Ishikawa (cell line): ENCODE data around the gene GOLGA2.

Experiments used
- CEBPB ChIP-seq: IDR thresholded peaks from 2 replicates; pipeline ENCODE4 v1.6.1; 2012
- CREB1 ChIP-seq: IDR thresholded peaks from 2 replicates; pipeline ENCODE4 v1.6.1; 2012; ENCODE audit warnings: low read depth
- EGR1 ChIP-seq: IDR thresholded peaks from 2 replicates; pipeline ENCODE4 v1.6.1; 2012
- EP300 ChIP-seq: IDR thresholded peaks from 2 replicates; pipeline ENCODE4 v1.6.1; 2012; ENCODE audit warnings: borderline replicate concordance
- FOXM1 ChIP-seq: IDR thresholded peaks from 2 replicates; pipeline ENCODE4 v1.6.1; 2012; ENCODE audit warnings: low read depth, borderline replicate concordance
- NFIC ChIP-seq: IDR thresholded peaks from 2 replicates; pipeline ENCODE4 v1.6.1; 2012
- RAD21 ChIP-seq: IDR thresholded peaks from 2 replicates; pipeline ENCODE4 v1.6.1; 2012; ENCODE audit warnings: low read depth
- TAF1 ChIP-seq: IDR thresholded peaks from 2 replicates; pipeline ENCODE4 v1.6.1; 2012; ENCODE audit warnings: low read depth, mild to moderate bottlenecking
- TCF12 ChIP-seq: IDR thresholded peaks from 2 replicates; pipeline ENCODE4 v1.6.1; 2012; ENCODE audit warnings: low read depth
- TEAD4 ChIP-seq: IDR thresholded peaks from 2 replicates; pipeline ENCODE4 v1.6.1; 2012
- YY1 ChIP-seq: IDR thresholded peaks from 2 replicates; pipeline ENCODE4 v1.6.1; 2012; ENCODE audit warnings: low read depth
- ZBTB7A ChIP-seq: IDR thresholded peaks from 2 replicates; pipeline ENCODE4 v1.6.1; 2012; ENCODE audit warnings: low read depth
- TF ChIP-seq, protein P1 (sequence below): IDR thresholded peaks from 2 replicates; pipeline ENCODE4 v1.6.1; 2012; ENCODE audit warnings: low read depth, mild to moderate bottlenecking
- TF ChIP-seq, protein P2 (sequence below): IDR thresholded peaks from 2 replicates; pipeline ENCODE4 v1.6.1; 2012
- TF ChIP-seq, protein P3 (sequence below): IDR thresholded peaks from 2 replicates; pipeline ENCODE4 v1.6.1; 2012

Gene GOLGA2

DNA sequence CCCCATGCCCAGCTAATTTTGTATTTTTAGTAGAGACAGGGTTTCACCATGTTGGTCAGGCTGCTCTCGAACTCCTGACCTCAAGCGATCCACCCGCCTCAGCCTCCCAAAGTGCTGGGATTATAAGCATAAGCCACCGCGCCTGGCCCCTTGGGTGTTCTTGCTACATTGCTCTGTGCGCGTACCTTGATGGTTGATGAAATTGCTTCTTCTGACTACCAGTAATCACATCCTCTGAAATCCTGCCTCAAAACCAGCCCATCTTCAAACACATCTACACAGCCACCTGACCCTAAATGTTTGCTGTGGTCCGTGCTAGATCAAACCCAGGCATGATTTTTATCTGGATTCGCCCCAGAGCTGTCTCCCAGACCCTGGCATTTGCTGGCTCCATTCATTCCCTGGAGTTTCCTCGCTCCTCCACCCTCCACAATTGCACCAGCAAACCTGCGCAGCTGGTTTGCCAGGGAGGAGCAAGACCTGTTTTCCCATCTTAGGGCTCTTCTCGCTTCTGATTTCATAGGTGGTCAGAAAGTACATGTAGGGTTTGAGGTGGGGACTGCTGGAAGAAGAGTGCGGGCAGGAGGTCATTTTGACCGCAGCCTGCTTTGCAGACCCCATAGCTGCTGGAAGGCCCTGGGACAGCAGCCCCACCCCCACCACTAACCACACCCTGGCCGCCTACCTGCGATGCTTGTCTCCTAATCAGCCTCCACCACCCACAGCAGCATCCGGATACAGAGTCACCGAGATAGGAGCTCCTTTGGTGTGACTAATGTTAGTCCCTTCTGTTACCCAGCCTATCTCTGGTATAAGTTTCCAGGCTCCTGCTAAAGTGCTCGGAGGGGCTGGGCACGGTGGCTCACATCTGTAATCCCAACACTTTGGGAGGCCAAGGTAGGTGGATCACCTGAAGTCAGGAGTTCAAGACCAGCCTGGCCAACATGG lies 23.0 kb upstream of the GOLGA2 start:
- TF ChIP-seq TAF1: no peak
- TF ChIP-seq YY1: no peak
- TF ChIP-seq TCF12: no peak
- no peak for TF ChIP-seq CEBPB
- no peak for TF ChIP-seq FOXM1
- TF ChIP-seq, protein P1, sequence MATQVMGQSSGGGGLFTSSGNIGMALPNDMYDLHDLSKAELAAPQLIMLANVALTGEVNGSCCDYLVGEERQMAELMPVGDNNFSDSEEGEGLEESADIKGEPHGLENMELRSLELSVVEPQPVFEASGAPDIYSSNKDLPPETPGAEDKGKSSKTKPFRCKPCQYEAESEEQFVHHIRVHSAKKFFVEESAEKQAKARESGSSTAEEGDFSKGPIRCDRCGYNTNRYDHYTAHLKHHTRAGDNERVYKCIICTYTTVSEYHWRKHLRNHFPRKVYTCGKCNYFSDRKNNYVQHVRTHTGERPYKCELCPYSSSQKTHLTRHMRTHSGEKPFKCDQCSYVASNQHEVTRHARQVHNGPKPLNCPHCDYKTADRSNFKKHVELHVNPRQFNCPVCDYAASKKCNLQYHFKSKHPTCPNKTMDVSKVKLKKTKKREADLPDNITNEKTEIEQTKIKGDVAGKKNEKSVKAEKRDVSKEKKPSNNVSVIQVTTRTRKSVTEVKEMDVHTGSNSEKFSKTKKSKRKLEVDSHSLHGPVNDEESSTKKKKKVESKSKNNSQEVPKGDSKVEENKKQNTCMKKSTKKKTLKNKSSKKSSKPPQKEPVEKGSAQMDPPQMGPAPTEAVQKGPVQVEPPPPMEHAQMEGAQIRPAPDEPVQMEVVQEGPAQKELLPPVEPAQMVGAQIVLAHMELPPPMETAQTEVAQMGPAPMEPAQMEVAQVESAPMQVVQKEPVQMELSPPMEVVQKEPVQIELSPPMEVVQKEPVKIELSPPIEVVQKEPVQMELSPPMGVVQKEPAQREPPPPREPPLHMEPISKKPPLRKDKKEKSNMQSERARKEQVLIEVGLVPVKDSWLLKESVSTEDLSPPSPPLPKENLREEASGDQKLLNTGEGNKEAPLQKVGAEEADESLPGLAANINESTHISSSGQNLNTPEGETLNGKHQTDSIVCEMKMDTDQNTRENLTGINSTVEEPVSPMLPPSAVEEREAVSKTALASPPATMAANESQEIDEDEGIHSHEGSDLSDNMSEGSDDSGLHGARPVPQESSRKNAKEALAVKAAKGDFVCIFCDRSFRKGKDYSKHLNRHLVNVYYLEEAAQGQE: no peak
- TF ChIP-seq EGR1: no peak
- TF ChIP-seq TEAD4: no peak
- TF ChIP-seq ZBTB7A: no peak
- TF ChIP-seq, protein P2, sequence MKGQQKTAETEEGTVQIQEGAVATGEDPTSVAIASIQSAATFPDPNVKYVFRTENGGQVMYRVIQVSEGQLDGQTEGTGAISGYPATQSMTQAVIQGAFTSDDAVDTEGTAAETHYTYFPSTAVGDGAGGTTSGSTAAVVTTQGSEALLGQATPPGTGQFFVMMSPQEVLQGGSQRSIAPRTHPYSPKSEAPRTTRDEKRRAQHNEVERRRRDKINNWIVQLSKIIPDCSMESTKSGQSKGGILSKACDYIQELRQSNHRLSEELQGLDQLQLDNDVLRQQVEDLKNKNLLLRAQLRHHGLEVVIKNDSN: no peak
- TF ChIP-seq RAD21: no peak
- no peak for TF ChIP-seq EP300
- no peak for TF ChIP-seq CREB1
- TF ChIP-seq NFIC: no peak
- TF ChIP-seq, protein P3, sequence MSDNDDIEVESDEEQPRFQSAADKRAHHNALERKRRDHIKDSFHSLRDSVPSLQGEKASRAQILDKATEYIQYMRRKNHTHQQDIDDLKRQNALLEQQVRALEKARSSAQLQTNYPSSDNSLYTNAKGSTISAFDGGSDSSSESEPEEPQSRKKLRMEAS: no peak

DNA sequence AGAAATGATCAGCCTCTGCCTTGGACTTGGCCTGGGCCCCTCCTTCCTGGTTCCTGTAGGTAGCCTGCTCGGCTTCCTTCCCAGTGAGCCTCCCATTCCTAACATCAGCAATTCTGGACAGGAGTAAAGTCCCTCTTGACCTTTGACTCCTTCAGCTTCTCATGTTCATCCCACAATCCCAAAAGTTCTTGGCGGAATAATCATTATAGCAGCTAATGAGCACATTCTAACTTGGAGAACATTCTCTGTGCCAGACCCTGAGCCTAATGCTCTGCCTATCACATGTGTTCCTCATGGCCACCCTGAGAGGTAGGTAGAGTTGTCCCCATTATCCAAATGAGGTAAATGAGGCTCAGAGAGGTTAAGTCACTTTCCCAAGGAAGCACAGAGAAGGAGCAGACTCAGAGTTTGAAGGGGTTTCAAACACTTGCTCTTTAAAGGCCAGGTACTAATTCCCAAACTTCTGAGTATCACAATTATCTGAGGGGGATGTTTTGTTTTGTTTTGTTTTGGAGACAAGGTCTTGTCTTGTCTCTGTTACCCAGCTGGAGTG lies 21.5 kb upstream of the GOLGA2 start:
- TF ChIP-seq TAF1 (no peak), CREB1 (no peak), TEAD4 (no peak), YY1 (no peak), FOXM1 (no peak), EGR1 (no peak)
- TF ChIP-seq, protein P3: no peak

DNA sequence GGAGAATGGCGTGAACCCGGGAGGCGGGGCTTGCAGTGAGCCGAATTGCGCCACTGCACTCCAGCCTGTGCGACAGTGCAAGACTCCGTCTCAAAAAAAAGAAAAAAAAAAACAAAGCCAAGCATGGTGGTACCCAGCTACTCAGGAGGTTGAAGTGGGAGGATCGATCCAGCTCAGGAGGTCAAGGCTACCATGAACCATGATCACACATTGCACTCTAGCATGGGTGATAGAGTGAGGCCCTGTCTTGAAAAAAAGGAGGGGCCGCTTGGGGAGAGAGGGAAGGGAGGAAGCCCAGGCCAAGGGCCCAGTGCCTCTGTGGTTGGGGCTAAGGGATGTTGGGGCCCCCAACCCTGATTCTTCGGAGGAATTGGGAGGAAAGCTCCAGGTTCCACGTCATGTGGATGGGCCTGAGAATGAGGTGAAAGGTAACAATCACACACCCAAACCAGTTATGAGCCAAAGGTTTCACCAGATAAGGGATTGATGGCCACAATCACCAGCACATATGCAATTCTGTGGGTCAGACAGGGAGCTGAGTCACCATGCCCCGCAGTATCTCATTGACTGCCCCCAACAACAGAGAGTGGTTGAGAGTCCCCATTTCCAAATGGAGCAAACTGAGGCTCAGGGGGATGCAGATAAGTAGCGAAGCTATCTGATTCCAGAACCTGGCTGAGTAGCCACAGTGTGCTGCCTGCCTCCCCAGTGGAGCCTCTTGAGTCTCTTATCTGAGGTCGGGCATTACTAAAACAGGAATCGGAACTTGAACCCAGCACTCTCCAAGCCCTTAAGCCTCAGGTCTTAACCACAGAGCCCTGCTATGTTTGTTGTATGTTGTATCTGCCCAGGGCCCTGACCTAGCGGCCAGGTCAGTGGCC lies 20.8 kb upstream of the GOLGA2 start:
- TF ChIP-seq TEAD4: no peak
- TF ChIP-seq YY1: no peak
- no peak for TF ChIP-seq TAF1
- TF ChIP-seq, protein P1: no peak
- no peak for TF ChIP-seq TCF12
- TF ChIP-seq, protein P2: no peak
- TF ChIP-seq CEBPB: no peak

DNA sequence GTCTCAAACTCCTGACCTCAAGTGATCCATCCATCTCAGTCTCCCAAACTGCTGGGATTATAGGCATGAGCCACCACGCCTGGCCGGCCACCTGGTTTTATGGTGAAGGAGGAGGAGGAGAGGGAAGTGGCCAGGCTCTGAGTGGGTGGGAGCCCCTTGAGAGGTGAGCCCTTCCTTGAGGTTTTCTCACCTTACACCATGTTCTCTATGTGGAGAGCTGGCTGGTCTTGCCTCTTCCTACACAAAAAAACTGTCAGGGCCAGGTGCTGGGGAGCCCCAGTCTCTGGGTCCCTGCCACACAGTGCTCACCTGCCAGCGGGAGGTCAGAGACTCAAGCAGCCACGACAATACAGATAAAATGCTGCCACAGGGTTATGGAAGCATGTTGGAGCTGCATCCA lies 18.3 kb upstream of the GOLGA2 start:
- TF ChIP-seq, protein P1: no peak
- TF ChIP-seq YY1: no peak
- no peak for TF ChIP-seq EP300
- no peak for TF ChIP-seq RAD21
- no peak for TF ChIP-seq CREB1
- TF ChIP-seq, protein P2: no peak
- no peak for TF ChIP-seq FOXM1
